Activated gamma-delta T cell (primary cell): ENCODE measurements around the gene CD81.

Source experiments
- DNase-seq: peaks from one replicate; lab custom pipeline; 2025; lab: John Stamatoyannopoulos, UW

Gene CD81

DNA sequence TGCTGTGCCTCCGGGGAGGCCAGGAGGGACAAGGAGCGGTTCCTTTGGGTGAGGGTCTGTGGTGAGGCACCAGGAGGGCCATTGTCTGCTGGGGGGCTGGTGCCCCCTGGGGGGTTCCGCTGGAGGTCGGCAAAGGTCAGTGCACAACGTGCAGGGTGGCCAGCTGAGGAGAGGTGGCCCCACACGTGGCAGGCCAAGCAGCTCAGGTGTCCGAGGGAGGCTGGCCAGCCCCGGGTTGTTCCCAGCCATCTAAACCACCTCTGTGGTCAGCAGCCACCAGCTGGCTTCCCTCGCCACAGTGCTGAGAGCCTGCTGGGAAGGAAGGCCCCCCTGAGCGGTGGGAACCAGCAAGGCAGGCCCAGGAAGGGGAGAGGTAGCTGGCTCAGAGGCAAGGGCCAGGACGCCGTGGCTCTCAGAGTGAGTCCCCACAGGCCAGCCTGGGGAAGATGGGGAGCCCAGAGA is 27.7 kb downstream of the CD81 start:
- DNase-seq, result no peak

DNA sequence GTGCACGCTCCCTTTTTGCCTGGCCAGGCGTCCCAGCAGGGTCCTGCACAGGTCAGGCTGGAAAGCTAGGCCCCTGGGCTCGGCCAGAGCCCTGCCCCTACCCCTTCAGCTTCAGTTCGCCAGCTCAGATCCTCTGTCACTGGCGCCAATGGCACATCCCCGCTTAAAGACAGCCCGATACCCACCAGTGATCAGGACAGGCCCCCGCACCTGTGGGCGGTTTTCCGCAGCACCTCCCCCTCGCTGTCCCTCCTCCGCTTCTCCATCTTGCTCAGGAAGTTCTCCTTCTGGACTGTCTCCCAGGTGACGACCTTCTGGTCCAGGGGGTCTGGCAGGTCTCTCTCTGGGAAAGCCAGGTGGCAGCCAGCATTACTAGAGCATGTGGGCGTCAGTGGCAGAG is 29.3 kb downstream of the CD81 start:
- DNase-seq, result no peak

DNA sequence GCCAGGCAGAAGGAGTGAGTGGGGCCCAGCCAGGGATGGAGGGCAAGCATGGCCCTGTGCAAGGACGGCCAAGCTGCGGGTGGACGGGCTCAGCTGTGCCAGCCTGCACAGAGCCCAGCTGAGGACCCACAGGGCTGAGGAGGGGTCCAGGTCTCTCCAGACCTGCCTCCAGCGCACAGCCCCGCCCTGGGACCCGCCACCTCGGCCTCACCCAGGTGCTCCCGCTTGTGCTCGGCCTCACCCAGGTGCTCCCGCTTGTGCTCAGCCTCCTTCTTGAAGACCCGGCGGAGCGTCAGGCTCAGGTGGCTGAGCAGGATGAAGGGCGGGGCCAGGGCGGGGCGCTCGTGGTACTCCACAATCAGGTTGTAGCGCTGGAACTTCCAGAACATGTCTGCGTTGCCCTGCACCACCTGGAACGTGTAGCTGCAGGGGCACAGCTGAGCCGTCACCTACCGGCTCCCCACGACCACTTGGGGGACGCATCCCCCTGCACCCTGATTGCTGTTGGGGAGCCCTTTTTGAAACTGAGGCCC is 29.8 kb downstream of the CD81 start:
- DNase-seq, result no peak

DNA sequence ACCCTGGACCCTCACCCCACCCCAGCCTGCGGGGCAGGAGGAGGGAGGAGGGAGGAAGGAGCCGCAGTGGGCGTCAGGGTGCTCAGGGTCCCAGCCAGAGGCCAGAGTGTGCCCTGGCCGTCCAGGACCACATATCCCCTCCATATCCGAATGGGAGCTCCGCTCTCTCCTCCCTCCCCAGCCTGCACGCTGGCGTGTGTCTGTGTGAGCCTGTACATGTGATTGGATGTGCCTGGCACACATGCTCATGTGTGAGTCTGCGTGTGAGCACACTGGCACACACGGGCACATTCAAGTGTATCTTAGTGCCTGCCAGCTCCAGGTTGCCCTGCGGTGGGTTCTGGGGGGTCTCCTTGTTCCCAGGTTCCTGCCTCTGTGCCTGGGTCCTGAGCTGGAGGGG is 31.6 kb downstream of the CD81 start:
- DNase-seq, result no peak

DNA sequence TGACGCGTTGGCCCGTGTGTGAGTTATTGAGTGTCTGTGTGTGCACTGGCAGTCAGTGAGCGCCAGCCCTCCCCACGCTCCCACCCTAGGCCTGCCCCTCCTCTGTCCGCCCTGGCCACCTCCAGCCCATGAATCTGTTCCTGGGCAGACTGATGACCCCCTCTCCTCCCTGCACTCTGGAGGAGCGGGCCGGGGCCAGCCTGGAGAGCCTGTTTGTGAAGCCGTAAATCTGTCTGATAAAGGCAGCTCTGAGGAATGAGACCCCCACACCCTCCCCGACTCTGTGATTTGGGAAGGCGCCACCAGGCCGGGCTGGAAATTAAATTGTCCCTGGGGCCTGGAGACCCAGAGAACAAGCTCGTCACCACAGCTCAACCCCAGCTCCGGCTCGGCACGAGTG is 32.0 kb downstream of the CD81 start:
- DNase-seq, result no peak

DNA sequence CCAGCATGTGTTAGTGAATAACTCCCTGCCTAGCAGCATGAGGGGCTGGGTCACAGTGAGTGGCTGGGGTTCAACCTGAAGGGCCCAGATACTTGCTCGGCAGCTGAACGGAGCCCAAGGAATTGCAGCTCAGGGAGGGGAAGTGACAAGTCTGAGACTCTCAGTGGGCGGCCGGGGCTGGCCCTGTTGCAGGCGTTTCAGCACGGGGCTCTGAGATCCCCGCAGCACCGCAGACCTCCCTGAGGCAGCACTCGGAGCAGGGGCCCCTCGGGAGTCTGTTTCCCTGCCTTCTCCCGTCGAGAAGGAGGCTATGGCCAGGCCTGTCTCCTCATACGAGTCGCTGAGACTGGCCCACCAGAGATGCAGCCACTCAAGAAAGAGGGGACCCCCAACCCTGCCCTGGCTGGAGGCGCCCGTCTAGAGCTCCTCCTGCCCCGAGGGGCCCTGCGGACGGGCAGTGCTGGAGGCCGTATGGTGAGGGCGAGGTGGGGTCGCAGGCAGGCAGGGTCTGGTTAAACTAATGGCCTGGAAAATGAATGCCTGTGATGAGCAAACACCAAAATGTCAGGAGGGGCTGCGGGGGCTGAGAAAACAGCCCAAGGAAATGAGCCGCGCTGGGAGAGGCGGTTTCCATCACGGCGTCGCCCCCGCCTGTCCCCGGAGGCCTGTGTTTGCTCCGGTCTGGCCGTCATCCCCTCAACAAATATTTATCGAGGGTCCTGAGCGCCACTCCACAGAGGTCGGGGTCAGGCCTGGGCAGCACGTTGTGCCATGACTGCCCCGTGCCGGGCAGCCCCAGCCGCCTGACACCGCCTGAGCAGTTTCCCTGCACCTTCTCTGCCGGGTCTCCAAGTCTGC is 32.7 kb downstream of the CD81 start:
- no peak for DNase-seq

DNA sequence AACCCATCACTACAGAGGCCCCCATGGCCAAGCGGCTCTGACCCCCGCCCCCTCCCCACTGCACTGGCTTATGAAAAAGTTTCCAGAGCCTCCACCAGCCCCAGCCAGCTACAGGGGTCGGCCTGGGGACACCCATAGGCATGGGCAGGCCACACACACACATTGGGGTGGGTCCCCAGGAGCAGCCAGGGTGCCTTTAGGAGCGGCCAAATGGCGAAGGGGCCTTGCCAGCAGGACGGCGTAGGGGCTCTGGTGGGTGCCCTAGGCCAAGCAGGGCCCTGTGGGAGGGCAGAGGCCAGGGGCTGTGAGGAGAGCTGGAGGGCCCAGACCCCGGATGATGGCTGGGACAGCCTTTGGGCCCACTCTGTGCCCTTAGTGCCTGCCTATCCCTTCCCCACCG is 33.5 kb downstream of the CD81 start:
- DNase-seq, result no peak

DNA sequence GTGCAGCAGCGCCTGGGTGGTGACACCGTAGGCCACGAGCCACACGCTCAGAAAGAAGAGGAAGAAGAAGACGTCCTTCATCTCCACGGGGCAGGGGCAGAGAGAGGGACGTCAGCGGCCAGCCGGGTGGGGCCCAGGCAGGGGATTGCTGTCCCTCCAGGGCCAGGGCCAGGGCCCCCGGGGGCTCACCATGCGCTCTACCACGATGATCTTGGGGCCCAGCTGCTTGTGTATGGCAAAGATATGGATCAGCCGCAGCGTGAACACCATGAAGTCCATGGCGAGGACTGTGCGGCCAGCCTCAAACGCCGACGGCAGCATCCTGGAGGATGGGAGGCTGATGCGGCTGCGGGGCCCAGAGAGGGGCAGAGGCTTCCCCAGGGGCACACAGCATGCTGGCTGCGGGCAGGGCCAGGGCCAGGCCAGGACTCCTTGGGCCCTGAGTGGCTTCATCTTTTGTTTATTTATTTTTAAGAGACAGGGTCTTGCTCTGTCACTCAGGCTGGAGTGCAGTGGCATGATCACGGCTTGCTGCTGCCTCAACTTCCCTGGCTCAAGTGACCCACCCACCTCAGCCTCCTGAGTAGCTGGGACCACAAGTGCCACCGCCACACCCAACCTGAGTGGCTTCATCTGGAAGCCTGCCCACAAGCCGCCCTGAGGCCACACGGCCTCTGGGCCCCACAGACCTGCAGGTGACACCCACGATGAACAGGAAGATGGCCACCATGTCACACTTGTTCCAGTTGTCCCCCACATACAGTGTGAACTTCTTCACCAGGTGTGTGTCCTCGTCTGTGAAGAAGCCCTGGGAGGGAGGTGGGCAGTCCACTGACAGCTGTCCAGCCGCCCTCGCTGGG is 34.6 kb downstream of the CD81 start:
- no peak for DNase-seq

DNA sequence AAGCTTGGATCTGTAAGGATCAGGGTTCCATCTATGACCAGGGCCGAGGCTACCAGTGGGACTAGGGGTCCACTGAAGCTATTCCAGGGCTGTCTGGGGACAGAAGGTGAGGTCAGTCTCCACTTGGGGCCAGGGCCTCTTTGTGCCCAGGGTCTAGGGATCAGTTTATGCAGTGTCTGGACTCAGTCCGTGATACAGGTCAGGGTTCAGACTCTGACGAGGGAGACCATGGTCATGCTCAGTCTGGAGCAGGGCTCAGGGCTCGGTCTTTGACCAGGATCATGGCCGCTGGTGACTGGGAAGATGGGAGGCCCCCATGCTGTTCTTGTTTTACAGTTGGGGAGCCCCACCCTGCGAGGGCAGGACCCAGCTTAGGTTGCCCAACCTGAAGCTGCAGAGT is 35.2 kb downstream of the CD81 start:
- DNase-seq, result no peak

DNA sequence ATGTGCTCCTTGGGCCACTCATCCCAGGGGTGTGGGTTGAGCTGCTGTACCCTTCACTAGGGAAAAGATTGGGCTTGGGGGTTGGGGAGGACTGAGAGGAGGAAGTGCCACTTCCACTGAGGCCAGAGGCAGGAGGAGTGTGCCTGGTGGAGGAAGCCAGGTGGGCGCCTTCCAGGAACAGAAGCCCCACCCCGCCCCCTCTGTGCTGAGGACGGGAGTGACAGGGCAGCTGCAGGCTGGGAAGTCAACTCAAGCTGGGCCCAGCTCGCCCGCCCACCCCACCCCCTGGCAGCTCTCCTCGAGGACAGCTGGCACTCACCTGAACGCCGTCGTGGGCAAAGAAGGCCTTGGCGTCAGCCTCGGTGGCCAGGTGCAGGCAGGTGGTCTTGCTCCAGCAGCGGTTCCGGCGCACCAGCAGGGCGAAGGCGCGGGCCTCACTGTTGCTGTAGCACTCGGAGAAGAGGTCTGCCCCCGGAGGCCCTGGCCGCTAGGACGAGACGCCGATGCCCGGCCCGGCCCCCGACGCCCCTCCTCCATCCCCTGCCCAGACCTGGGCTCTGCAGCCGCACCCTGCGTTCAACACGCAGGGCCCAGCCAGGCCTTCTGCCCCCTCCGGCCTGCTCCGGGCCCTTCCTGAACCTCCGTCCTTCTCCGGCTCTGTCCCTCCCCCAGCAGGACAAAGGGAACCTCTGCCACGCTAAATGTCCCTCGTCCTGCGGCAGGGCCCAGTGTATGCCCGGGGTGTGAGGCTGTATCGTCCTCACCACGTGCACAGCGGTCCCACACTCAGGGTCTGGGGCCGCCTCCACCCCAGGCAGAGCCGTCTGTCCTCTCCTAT is 36.9 kb downstream of the CD81 start:
- no peak for DNase-seq

DNA sequence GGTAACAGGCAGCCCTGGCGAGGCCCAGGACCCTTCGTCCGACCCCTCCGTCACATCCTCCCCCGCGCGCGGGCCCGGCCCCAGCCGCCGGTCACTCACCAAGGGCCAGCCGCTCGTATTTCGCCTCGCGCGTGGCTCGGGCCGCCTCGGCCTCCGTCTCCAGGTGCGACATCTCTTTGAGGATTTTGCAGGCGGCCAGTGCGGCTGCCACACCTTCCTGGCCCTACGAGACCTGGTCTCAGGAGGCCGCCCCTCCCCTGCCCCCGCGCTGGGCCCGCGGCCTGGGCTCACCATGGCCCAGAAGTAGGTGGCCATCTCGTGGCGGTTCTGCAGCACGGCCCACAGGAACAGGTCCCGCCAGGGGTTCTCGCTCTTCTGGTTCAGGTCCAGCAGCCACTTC is 37.5 kb downstream of the CD81 start:
- no peak for DNase-seq

DNA sequence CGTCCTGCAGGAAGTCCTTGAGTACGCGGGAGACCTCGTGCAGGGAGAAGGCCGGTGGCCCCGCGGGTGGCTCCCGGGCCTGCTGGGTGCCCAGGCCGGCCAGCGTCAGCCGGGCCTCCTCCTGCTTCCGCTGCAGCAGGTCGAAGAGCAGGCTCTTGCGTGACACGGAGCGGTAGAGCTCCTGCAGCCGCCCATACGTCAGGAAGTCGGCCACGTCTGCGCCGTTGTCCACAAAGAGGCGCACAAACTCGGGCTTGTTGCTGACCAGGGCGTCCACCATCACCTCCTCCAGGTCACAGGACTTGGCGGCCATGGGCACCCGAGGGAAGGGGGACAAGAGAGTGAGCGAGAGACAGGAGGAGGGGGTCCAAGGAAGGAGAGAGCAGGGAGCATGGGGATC is 38.1 kb downstream of the CD81 start:
- no peak for DNase-seq

DNA sequence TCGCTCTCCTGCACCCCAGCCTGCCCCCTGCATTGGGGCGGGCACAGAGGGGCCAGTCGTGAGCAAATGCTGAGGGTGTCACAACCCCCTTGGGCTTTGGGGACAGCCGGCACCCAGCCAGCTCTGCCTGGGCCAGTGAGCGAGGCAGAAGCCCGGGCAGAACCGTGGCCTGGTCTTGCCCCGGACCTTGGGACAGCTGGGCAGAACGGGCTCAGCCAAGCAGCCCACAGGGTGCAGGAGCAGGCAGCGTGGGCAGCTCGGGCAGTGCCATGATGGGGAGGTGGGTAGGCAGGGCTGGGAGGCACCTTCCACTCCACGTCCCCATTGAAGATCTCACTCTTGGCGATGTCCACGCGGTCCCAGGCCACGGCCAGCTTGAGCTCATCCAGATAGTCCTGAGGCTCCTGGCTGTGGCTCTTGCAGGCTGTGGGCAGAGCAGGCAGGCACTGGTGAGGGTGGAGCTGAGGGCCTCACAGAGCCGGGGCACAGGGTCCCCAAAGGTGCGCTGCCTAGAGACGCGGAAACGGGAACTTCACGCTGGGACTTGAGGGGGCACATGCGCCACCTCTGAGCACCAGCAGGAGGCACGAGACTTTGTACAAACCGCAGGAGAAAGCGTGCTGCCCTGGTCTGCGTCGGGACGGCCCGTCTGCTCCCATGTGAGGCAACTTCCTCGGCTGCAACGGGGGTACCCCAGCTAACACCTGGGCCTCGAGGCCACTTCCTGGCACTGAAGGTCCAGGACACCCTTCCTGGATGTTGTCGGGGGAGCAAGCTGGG is 38.7 kb downstream of the CD81 start:
- DNase-seq, result no peak

DNA sequence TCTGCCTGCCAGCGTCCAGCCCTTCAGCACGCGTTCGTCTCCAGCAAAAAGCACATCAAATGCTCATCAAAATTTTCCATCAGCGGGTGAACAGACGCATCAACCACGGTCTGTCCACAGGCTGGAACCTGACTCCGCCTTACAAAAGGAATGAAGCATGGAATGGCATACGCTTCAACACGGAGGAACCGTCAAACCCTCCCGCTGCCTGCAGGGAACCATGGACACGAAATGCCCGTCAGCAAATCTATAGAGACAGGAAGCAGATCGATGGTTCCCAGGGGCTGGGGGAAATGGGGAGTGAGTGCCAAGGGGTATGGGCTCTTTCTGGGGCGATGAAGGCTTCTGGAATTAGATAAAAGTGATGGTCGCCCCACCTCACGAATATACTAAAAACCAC is 39.7 kb downstream of the CD81 start:
- DNase-seq, result no peak

DNA sequence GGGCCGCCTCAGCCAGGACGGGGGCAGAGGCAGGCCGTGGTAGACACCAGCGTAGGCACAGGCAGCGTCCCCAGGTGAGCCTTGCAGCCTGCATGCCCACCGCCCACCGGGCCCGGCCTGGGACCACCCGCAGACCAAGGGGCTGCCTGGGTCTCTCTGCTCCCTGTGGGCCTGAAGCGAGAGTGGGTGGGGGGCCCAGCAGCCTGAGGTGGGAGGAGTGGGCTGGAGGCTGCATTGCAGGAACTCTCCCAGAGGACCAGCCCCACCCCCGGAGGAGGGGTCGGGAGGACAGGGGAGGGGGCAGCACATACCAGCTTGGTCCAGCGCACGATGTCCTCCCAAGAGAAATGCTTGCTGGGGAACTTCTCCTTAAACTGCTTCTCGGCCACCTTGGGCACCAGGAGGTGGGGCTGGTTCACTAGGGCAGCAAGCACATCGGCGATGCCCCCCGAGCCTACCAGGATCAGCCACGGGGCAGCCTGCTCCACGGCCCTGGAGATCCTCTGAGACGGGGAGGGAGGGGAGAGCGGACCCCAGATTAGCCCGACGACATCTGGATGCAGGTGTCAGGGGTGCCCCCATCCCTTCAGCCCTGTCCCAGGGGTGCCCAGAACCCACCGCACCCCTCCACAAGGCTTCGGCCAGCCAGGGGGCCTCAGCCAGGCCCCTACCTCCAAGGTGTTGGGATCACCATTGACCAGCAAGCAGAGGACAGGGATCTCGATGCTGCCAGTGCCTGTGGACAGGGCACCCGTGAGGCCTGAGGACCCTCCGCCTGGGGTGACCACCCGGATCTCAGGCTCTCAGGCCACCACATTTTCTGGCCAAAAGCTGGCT is 41.0 kb downstream of the CD81 start:
- no peak for DNase-seq

DNA sequence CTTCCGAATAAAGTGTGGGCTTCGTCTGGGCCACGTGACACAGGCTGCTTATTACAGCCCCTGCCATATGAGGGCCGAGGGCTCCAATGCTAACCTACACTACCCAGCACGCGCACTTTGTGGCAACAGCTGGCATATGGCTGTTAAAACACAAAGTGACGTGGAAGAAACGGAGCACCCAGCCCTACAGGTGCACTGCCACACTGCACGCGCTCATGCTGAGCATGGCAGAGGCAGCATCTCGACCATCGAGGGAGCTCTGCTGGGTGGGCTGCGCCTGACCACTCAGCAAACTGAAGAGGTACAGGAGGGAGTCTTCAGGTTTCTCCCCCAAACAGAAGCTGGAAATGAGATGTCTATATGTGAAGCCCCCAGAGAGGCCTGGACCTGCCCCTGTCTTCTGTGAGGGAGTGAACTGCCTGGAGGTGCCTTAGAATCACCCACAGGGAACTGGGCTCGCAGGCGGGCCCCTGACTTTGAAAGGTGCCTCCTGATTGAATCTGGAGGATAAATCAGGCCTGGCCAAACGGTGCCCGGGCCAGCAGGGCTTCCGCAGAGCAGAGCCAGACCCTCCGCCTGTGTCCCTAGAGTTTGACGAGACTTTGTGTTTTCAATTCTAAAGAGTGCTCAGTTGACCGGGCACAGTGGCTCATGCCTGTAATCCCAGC is 41.7 kb downstream of the CD81 start:
- no peak for DNase-seq

DNA sequence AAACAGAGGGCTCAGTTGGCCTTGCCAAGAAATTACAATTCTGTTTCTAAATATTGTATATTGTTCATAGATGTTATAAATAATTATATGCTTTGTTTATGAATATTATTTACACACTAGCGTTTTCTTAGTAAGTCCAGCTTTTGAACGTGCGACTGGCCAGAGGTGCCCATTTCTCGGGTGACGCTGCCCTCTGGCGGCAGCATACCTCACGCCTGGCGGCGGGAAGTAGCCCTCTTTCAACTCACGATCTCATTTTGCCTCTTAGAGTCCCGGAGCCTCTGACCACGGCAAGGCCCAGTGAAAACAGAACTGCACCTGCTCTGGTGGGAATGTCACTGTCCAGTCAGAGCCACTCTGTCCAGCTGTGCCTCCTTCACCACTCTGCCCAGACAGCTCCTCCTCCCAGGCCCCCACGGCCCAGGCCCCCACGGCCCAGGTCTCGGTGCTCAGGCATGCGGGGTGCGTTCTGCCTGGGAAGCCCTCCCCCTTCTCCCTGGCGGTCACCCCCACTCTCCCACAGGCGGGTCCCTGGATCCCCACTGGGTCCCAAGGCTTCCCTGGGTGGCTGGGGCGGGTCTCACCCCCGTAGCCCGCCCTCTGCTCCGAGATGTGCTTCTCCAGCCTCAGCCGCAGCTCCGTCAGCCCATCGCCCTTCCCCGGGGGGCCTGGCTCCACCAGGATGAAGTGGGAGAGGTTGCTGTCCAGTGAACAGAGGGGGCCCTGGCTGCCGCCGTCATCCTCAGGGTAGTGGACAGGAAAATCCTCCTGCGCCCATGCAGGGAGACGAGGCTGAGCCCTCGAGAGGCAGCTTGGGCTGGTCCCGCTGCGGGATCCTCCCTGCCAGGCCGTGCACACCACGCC is 42.8 kb downstream of the CD81 start:
- DNase-seq, result no peak

DNA sequence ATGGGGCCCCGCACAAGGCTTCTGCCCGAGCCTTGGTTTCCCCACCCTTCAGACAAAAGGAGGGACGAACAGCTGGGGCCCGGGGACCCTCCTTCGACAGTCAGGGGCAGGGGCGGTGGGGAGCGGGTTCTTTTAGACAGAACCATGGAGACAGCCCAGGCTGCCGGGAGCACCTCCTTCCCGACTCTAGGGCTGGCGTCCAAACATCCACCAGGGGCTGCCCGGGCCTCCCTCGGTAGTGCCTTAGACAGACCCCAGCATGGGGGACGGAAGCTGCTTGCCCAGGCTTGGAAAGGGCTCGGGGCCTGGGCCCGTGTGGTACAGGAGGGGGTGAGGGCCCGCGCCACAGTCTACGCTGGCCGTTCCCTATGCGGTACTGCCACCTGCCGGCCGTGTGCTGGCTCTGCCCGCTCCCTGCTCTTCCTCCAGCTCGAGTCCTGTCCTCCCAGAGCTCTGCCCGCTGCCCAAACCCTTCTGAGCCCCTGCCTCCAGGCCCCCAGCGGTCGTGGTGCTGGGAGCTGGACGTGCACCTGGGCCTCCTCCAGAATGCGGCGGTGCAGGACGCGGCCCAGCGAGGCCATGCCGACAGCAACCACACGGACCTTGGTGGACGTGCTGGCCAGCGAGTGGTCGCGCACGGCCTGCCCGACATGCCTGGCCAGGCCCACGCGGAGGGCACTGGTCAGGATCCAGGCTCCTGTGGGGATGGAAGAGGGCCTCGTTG is 43.6 kb downstream of the CD81 start:
- DNase-seq, result peak; percentile 37
